ENCODE results near the gene GUCY2C. TPM values are rescaled to one million over a fixed set of nuclear protein-coding genes. Genes with fewer than 3 reads are reported as not detected.
"Not testable (repeated sequence)": the region's sequence is repeated elsewhere in the genome, so short reads cannot be mapped to it uniquely, and the experiment has no call there.

The GUCY2C gene
- total and polyA plus RNA-seq, 10 of the 15 experiments (the other 5 are each of a cell fraction or from before 2014, with no cell fraction given), result 0.08 to 0.60 (median 0.17) TPM

DNA sequence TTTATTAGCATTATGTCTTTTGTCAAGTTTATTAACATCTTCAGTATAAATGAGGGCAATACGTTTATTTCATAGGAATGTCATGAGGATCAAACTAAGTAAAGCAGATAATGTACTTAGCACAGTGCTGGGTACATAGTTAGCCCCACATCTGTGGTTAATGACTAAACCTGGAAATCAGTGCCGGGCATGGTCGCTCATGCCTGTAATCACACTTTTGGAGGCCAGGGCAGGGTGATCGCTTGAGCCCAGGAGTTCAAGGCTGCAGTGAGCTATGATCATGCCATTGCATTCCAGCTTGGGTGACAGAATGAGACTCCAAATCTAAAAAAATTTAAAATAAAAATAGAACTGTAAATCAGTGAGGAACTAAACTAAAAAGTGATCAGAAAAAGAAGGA is 44.8 kb upstream of the GUCY2C start:
- in situ Hi-C loops (cut with MboI) (no loop called here), intact Hi-C loops (cut with micrococcal nuclease; ENCODE audit: unreplicated experiment) (no loop called here)
- H3K27ac ChIP-seq (ENCODE audit: control insufficient read depth, insufficient read depth), result no peak overlapping the region
- H3K4me2 ChIP-seq (ENCODE audit: control insufficient read depth, insufficient read depth), result no peak overlapping the region
- no peaks in the 10 kb centered on the region for H4K20me1 ChIP-seq (ENCODE audit: control insufficient read depth, insufficient read depth)
- no TSS peak for BruUV-seq (replicated peaks)
- no peaks in the 10 kb centered on the region for H3K4me1 ChIP-seq (ENCODE audit: control insufficient read depth, insufficient read depth, low read length)
- WGBS (ENCODE audit: insufficient coverage, insufficient replicate concordance, low lambda C conversion rate, missing lambda C conversion rate), result 24% methylated on average over 4 of the region's 4 CpGs
- no peak overlapping the region for H2AFZ ChIP-seq (ENCODE audit: control insufficient read depth, low read depth, low read length)
- peak; percentile 12 for DNase-seq (ENCODE audit: low read depth, low spot score)
- no peaks in the 10 kb centered on the region for H3K36me3 ChIP-seq (ENCODE audit: control insufficient read depth in 2 of 2, insufficient read depth in 2 of 2, low read length in 1 of 2)
- POLR2A ChIA-PET, result interaction anchor here (0.7 kb wide), 1 partner anchor 58 kb away, joined by 6 read pairs; no protein-coding TSS in a partner anchor
- H3K27me3 ChIP-seq (replicated peaks in 1 of 2; ENCODE audit: control insufficient read depth in 2 of 2, insufficient read depth in 2 of 2, low read length in 1 of 2), result no peaks in the 10 kb centered on the region
- H3K4me3 ChIP-seq, result no peak overlapping the region
- RAD21 ChIA-PET (ENCODE audit: unreplicated experiment), result interaction anchor here (0.7 kb wide), 1 partner anchor 1054 kb away, joined by 3 read pairs; no protein-coding TSS in a partner anchor
- CTCF ChIA-PET, result no interaction called here
- no peaks in the 10 kb centered on the region for H3K79me2 ChIP-seq (ENCODE audit: control insufficient read depth, insufficient read depth, low read length)
- no peak overlapping the region for H3K9ac ChIP-seq (ENCODE audit: control insufficient read depth, insufficient read depth, low read length)
- ATAC-seq, result peak; percentile 88
- SMC1A ChIA-PET (ENCODE audit: uncharacterized antibody, unreplicated experiment), result no interaction called here
- H3K9me3 ChIP-seq (replicated peaks; ENCODE audit: control insufficient read depth, insufficient read depth, low read length), result no peaks in the 10 kb centered on the region; the same call in 2 of the 3 replicates
- TF ChIP-seq MTA2 (IDR thresholded peaks at IDR 0.05; ENCODE audit: low read depth) (no peak), RUNX3 (IDR thresholded peaks at IDR 0.05; ENCODE audit: low read length) (0 out of 2 replicates have a peak, but pooled peaks have one; percentile 22)
- no peak for FAIRE-seq

GRCh38 chr12:14736441-14736840 is 40.0 kb upstream of the GUCY2C start:
- POLR2A ChIA-PET; SMC1A ChIA-PET (ENCODE audit: uncharacterized antibody, unreplicated experiment): not testable (repeated sequence)
- 96% methylated on average over 15 of the region's 16 CpGs for WGBS (ENCODE audit: insufficient coverage, insufficient replicate concordance, low lambda C conversion rate, missing lambda C conversion rate)

More at GRCh38 chr12:14736441-14736840, 40.0 kb upstream of the GUCY2C start:
- H3K9ac ChIP-seq (ENCODE audit: control insufficient read depth, insufficient read depth, low read length); DNase-seq (ENCODE audit: low read depth, low spot score); H3K27me3 ChIP-seq (replicated peaks in 1 of 2; ENCODE audit: control insufficient read depth in 2 of 2, insufficient read depth in 2 of 2, low read length in 1 of 2); H3K79me2 ChIP-seq (ENCODE audit: control insufficient read depth, insufficient read depth, low read length); H3K36me3 ChIP-seq (ENCODE audit: control insufficient read depth in 2 of 2, insufficient read depth in 2 of 2, low read length in 1 of 2); in situ Hi-C loops (cut with MboI); H3K4me2 ChIP-seq (ENCODE audit: control insufficient read depth, insufficient read depth); BruUV-seq (replicated peaks); intact Hi-C loops (cut with micrococcal nuclease; ENCODE audit: unreplicated experiment); CTCF ChIA-PET; H3K27ac ChIP-seq (ENCODE audit: control insufficient read depth, insufficient read depth); H3K4me1 ChIP-seq (ENCODE audit: control insufficient read depth, insufficient read depth, low read length); FAIRE-seq; H4K20me1 ChIP-seq (ENCODE audit: control insufficient read depth, insufficient read depth); H3K9me3 ChIP-seq (replicated peaks; ENCODE audit: control insufficient read depth, insufficient read depth, low read length); ATAC-seq; H2AFZ ChIP-seq (ENCODE audit: control insufficient read depth, low read depth, low read length); H3K4me3 ChIP-seq: not testable (repeated sequence)
- RAD21 ChIA-PET (ENCODE audit: unreplicated experiment), result interaction anchor here (2.4 kb wide), 1 partner anchor 12 kb away, joined by 6 read pairs; no protein-coding TSS in a partner anchor

Data from GM12878 (cell line).